ENCODE results near the gene PSMD6. TPM values are rescaled to one million over a fixed set of nuclear protein-coding genes. Genes with fewer than 3 reads are reported as not detected.

PSMD6 gene
- 75.5 TPM for total RNA-seq

GRCh38 chr3:64023187-64023860 lies at the start of gene PSMD6:
Gene PSMD6 (minus strand): TSS chr3:64023494. CDS start chr3:64023419, 75 bp downstream.

Other genes with a start within 250 kb of the PSMD6 start
- gene C3orf49, start 204.2 kb downstream of the PSMD6 start, total RNA-seq: not detected
- gene THOC7, start 159.7 kb downstream of the PSMD6 start, total RNA-seq: 48.3 TPM
- gene ATXN7, start 159.6 kb downstream of the PSMD6 start, total RNA-seq: 32.7 TPM
- not detected for gene SCAANT1, start 111.1 kb downstream of the PSMD6 start, total RNA-seq
- 126 TPM for gene PRICKLE2, start 202.0 kb upstream of the PSMD6 start, total RNA-seq

Data from camera-type eye (tissue), 1 donor.